ENCODE measurements around the gene CTNNA2. TPM values are rescaled to one million over a fixed set of nuclear protein-coding genes. Genes with fewer than 3 reads are reported as not detected.

CTNNA2 gene
- total RNA-seq, 1 experiment from 2014 or later = 5.5 TPM

GRCh38 chr2:79846878-79847277 is 334.0 kb downstream of the CTNNA2 start:
- Mint-ChIP-seq H3K27ac (no peak overlapping the region; a peak in 1 of 7 replicates), H3K4me3 (no peak overlapping the region), H3K4me1 (peaks cover 40 to 44% of the 10 kb centered on the region in 2 experiments), H3K36me3 (ENCODE audit: insufficient read depth in 1 of 3, low read depth in 3 of 3) (no peaks in the 10 kb centered on the region; a peak in 2 of 7 replicates), H3K9me3 (peaks cover 0 to 2% of the 10 kb centered on the region in 2 experiments; a peak in 1 of 5 replicates), H3K27me3 (ENCODE audit: low read depth) (no peaks in the 10 kb centered on the region)
- DNase-seq = no peak
- no peak overlapping the region for H3K4me2 ChIP-seq (ENCODE audit: insufficient read depth, insufficient read length, low read length)
- no peak overlapping the region for H2BK120ac ChIP-seq (ENCODE audit: low read depth, low read length, poor library complexity, severe bottlenecking)
- no peak overlapping the region for H4K91ac ChIP-seq (ENCODE audit: insufficient read length, low read depth, low read length)
- no peaks in the 10 kb centered on the region for H3K27me3 ChIP-seq (ENCODE audit: insufficient read depth, low read length)
- H2BK15ac ChIP-seq (ENCODE audit: low read depth, low read length) = no peak overlapping the region
- no peak overlapping the region for H3K14ac ChIP-seq (ENCODE audit: insufficient read depth, low read length)
- no peak overlapping the region for H3K23ac ChIP-seq (ENCODE audit: insufficient read length, low read depth, low read length)
- no peak overlapping the region for H2BK5ac ChIP-seq (ENCODE audit: insufficient read length, low read length)
- no peak overlapping the region for H4K8ac ChIP-seq (replicated peaks; ENCODE audit: insufficient read length, low read depth, low read length)
- H3K18ac ChIP-seq (ENCODE audit: insufficient read length, low read depth, low read length) = no peak overlapping the region
- H3K23me2 ChIP-seq (ENCODE audit: insufficient read length, low read depth, low read length, poor library complexity, severe bottlenecking) = no peaks in the 10 kb centered on the region
- H2AK5ac ChIP-seq (ENCODE audit: insufficient read length, low read length) = no peak overlapping the region
- peaks cover 7% of the 10 kb centered on the region; the same call in 1 of the 2 replicates for H3K4me1 ChIP-seq (ENCODE audit: insufficient read depth, low read length)
- H3K4ac ChIP-seq (ENCODE audit: low read depth, low read length) = no peak overlapping the region
- H3K27ac ChIP-seq (ENCODE audit: insufficient read length, low read depth, low read length) = no peak overlapping the region
- WGBS (ENCODE audit: extremely low coverage, insufficient read length, low lambda C conversion rate) = no CpG with 5 or more reads among the region's 1 CpG
- H3K79me2 ChIP-seq (ENCODE audit: insufficient read depth, low read length) = no peaks in the 10 kb centered on the region
- no peak overlapping the region for H4K5ac ChIP-seq (ENCODE audit: insufficient read length, low read depth, low read length)
- H3K9ac ChIP-seq (ENCODE audit: extremely low read depth, insufficient read length, low read length) = no peak overlapping the region
- H4K20me1 ChIP-seq (ENCODE audit: control insufficient read depth, insufficient read depth, insufficient read length) = no peaks in the 10 kb centered on the region
- H2BK12ac ChIP-seq (ENCODE audit: insufficient read length, low read depth, low read length) = no peak overlapping the region
- H3T11ph ChIP-seq (ENCODE audit: low read length) = no peak overlapping the region
- TF ChIP-seq CTCF (conservative IDR thresholded peaks at IDR 0.05) = no peak
- no peak overlapping the region for H2AFZ ChIP-seq (ENCODE audit: low read length)
- H2BK20ac ChIP-seq (ENCODE audit: low read depth, low read length, poor library complexity, severe bottlenecking) = no peak overlapping the region
- H3K9me3 ChIP-seq (ENCODE audit: control insufficient read depth, low read depth, low read length) = no peaks in the 10 kb centered on the region
- no peak overlapping the region for H3K56ac ChIP-seq (ENCODE audit: insufficient read length, low read depth, low read length)
- H3K79me1 ChIP-seq (ENCODE audit: insufficient read depth, low read depth, low read length, poor library complexity, severe bottlenecking) = no peaks in the 10 kb centered on the region

All from H9 (cell line).